Measurements from ENCODE around the gene ALX4.

ALX4 gene

DNA sequence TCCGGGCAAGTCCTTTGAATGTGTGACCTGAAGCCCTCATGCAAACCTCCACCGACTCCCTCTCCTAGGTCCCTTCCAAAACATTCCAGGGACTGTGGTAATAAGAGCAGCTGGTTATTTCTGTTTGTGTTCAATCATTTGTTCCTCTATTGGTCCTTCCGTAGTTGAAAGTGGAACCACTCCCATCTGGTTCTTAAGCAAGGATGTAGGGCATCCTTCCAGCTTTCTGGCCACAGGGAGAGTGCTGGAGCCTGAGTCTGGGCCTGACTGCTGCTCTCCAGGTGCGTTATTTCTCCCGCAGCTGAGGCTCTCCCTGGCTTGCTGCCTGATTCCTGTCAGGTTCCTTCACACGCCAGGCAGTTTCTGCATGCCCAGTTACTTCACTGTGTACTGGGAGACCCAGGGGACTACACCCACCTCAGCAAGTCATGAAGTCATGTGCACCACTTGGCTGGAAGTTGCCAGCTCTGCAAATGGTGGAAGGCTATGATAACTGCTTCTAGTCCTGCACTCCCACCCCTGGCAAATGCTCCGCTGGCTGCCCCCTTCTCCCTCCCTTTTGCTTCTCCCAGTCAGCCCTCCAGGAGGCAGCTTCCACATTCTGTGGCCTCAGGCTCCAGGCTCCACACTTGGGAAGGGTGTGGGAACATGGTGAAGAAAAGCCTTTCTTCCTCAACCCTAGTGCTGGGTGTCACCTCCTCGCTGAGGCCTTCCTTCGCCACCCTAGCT lies 4.0 kb upstream of the ALX4 start:
- no peak for DNase-seq

DNA sequence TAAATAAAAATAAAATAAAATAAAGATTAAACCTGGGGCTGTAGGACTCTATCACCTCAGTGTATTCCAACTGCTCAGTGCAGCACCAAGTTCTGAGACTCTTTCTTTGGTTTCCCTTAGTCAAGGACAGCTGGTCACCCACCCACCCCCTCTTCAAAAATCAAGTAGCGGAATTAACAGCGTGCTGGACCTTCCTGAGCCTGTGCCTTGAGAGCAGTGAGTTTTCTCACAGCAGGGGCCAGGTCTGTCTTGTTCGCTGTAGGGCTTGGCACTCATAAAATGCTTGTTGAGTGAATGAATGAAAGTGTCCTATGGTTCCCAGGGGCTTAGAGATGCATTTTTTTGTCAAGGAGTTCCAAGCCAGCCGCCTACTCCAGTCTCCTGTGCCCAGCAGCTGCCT lies 2.9 kb upstream of the ALX4 start:
- no peak for DNase-seq

DNA sequence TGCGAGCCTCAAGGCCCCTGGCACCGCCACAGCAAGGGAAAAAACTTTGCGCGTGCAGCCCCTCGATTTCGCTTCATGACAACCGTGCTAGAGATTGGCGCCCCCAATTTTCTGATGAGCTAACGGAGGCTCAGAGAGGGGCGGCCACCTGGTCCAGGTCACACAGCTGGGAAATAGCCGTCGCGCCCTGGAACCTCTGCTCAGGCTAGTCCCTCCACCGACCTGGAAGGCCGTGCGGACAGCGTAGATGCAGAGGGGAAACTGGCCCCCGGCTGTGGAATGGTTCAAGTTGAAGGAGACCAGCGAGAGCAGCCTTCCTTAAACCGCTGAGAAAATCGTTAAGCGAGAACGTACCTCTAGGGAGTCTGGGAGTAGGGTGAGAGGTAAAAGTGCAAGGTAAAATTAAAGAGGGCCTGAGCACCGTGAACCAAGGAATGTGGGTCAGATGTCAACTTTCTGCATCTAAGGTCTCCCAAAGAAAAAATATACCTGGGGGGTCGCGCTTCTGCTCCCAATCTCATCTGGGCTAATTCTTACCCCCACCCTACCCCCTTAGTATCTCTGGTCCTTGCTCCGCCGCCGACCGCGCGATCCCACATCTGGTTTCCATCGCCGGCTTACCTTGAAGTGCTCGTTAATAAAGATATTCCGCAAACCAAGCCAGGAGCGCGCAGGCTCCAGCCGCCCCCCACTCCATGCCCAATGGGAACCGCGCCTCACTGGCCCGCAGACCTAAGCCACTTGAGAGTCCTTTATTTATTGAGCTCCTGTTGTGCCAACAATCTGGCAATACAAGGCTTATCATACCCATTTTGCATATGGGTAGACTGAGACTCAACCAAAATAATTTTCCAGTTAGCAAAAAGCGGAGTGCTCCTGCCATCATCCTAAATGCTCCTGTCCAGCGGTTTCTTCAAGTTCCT lies 1.7 kb upstream of the ALX4 start:
- no peak for DNase-seq

DNA sequence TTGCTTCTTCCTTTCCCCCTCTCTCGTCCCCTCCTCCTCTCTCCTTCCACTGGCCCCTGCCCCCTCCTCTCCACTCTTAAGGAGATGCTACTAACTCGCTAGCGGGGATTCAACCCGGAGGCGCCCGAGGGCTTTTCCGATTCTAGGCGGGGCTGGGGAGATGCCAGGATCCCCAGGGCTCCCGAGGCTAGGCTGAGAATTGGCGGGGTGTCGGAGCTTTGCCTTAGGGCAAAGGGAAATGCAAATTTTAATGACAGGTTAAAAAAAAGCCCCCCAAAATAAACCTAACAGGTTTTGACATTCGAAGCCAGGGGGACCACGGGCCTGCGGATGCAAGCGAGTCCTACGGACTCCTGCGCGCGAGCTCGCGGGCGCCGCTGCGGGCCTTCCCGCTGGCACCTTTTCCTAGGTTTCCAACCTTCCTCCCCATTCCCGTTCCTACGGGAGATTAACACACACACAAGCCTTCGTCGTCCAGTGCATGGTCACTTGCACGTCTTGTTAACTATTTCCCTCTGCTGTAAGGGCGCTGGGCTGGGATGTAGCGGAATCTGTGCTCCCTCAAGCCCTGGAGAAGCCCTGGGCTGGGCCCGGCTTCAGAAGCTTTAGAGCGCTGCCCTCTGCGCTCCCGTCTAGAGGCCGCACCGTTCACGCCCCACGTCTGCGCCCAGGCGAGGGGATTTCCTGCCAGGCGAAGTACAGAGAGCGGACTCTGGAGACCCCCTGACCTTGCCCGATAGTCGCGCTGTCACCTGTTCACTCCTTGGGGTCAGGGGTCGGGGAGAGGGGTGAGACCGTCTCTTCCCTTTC lies 729 bp upstream of the ALX4 start:
- DNase-seq: no peak

DNA sequence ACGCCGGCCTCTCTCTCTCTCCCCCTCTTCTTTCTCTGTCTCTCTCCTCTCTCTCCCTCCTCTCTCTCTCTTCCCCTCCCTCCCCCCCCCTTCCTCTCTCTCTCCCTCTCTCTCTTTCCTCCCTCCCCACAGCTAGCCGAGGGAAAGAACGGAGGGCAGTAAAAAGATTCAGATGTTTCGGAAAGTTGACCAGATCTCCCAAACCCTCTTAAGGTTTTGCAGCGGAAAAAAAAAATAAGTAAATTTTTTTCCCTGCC lies 195 bp upstream of the ALX4 start:
- no peak for DNase-seq

DNA sequence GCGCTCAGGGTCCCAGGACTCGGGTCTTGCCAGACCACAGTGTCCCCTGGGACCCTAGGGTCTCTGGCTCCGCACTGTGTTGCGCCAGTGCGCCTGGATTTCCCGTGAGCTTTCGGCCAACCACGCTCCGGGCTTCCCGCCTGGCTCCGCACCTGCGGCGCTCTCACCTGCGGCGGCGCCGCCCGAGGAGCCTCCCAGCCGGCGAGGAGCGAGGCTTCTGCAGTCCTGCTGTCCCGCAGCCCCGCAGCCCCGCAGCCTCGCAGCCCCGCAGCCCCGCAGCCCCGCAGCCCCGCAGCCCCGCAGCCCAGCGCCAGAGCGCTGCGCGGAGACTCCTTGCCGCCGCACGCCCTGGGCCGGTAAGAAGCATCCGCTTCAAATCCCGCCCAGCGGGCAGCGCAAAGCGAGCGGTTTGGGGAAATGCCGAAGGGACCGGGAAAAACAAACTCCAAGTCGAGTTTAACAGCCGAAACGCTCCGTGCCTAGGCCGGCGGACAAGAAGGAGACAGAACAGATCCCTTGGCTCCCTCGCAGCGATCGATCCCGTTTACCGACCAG lies 939 bp downstream of the ALX4 start:
- no peak for DNase-seq

DNA sequence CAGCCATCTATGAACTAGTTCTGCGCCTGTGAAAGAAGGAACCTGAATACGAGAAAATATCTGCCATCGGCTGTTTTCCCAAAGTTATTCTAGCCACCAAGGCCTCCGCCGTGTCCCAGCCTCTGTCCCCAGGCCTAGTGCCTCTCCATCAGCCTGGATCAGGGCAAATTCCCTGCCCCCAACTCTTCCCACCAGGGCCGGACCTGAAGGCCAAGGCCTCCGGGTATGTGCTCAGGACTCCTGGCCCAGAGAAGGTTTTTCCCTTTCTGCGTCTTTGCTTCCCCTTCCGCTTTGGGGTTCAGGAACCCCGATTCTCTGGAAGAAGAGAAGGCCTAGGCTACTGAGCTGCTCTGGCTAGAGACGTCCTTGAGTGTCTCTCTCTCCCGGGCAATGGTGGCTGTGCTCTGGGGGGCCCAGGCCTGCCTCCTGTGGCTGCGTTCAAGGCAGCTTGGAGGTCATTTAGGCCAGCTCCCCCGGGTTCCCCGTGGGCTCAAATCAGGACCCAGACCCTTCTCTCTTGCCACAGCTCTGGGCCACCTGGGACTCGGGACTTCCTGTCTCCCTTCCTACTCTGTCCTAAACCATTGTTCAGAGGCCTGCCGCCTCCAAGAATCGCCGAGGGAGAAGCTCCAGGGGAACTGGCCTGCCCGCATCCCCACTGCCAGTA lies 1.6 kb downstream of the ALX4 start:
- no peak for DNase-seq

DNA sequence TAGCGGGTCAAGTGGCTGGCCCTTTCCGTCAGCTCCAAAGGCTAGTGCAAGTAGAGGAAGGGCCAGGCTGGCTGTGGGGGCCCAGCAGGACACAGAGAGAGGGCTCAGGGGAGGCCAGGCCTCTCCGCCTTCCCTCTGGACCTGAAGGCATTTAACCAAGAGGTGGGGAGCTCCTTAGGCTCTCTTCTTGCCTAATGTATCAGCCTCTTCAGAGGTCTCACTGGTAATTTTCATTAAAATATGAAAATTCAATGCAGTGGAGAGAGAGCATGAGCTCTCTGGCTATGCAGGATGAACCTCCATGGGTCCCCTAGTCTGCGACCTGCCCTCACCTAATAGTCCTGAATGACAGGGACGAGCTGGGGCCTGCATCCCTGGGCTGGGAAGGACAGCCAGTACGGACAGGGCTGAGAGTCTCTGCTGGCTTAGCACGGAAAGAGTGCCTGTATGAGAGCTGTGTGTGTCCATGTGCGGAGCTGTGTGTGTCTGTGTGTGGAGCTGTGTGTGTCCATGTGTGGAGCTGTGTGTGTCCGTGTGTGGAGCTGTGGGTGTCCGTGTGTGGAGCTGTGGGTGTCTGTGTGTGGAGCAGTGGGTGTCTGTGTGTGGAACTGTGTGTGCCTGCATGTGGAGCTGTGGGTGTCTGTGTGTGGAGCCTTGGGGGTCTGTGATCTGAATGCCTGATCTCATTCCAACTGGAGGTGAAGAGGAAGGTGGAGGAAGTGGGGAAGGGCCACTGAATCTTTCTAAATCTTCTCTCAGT lies 2.4 kb downstream of the ALX4 start:
- no peak for DNase-seq

DNA sequence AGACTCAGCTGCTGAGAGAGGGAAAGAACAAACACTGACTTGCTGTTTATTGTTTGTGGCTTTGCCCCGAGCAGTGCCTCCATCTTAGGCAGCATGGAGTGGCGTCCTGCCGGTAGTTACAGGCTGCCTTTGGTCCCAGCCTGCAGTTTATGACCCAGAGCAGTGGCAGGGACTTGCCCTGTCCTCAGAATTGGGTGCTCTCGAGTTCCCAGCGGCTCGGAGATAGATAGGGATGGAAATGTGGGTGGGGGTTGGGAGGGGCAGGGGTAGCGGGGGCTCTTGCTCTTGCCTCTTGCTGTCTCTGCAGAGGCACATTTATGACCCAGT lies 3.1 kb downstream of the ALX4 start:
- no peak for DNase-seq

DNA sequence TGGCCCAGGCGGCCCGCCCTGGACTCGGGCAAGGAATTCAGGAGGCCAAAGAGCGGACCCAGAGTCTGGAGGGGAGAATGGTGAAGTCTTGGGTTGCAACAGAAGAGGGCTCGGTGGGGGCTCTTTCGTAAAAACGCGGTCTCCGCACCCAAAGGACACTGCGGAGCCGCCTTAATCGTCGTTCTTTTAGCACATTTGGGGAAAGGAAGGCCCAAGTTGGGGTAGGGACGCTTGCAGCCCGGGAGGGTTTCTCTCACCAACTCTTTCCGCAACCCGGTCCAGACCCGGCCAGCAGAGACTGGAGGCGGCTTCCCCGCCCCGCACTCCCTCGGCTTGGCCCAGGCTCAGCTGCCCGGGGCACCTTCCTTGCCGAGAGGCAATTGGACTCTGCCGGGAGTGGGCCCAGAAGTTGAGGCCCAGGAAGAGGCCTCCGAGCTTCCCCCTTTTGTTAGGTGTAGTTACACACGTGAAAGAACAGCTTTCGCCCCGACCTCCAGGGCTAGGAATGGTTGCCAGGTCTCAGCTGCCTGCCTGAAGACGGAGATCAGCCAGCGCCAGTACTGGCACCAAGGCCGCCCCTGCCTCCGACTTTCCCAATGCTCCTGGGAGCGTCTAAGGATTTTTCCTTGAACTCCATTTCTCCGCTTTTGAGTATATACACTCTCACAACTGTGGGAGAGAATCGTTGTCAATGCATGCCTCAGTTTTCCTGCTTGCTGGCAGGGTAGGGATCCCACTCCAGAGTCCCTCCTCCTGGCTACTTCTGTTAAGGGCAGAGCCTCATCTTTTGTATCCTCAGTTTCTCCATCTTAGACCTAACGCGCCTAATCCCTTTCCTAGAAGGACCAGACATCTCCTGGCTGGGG lies 3.7 kb downstream of the ALX4 start:
- DNase-seq: no peak

DNA sequence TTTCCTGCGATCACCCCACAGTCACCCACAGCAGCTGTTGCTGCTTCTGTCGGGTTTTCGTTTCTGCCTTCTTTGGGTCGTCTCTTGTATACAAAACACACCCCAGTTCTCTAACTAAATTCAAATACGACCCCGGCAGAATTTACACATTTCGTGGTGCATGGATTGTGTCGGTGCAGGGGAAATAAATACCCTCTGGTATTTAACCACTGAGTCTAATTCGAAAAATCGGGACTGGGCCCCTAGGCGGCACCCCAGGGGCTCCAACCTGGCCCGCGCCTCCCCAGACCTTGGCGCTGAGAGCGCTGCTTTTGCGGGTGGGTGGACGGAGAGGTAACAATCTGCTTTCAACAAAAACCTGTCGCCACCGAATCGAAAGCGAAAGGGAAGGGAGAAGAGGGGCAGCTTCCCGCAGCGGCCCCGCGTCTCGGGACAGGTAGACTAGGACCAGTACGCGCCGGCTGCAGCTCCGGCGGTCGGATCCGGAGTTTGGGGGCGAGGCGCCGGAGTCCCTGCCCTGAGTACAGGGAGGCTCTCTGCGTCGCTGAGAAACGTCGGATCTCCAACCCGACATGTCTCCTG lies 4.4 kb downstream of the ALX4 start:
- DNase-seq: no peak

DNA sequence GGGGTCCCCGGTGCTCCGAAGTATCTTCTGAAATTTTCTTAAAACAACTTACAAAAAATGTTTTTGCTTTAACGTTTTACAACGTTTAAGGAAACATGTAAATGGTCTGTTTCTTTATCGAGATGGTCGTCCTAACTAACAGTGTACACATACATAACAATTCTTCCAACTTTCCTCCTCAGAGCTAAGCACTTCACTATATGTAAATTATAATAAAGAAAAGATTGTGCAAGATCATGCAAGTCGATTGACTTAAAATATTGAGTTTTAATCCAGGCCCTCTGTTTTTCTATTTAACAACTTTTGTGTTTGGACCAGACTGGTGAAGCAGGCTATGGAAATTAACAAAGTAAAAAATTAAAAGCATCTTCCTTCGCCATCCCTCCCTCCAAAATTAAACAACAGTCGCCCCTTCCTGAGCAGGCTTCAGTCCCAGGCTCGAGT lies 4.9 kb downstream of the ALX4 start:
- DNase-seq: no peak

DNA sequence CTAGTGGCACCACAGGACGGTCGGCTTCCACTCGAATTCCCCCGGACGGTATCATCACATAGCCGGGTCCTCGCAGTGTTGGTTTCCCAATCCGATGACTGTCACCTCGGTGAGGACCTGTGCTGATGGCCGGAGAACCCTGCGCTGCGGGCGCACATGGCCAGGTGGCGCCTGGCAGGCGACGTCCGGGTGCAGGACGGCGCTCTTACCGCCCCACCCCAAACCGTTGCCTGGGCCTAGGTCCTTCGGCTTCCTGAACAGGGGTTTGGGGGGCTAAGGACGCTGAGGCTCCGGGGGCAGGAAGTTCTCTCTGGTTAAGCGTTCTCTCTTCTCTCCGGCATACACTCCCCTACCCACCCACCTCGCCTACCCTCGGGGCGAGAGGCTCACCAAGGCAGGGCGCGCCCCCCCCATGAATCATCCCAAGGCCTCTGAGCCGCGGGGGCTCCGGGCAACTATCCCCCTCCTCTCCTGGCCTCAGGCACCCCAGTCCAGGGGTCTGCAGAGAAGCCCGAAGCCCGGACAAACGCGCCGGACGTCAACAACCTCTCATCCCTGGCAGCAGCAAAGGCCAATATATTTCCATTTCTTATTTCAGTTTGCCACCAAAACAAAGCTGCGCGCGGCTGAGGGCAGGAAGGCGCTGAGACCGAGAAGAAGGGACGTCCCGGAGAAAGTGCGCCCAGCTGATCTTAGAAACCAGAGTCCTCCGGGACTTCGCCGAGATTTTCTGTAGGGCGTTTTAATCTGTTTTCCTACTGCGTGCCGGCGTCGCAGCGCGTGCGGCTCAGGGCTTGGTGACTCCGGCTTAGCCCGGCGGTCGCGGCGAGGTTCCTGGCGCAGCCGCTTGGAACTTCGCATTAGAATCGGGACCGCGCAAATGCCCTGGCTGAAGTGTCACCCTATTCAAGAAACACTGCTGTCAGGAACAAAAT lies 5.6 kb downstream of the ALX4 start:
- DNase-seq: no peak

DNA sequence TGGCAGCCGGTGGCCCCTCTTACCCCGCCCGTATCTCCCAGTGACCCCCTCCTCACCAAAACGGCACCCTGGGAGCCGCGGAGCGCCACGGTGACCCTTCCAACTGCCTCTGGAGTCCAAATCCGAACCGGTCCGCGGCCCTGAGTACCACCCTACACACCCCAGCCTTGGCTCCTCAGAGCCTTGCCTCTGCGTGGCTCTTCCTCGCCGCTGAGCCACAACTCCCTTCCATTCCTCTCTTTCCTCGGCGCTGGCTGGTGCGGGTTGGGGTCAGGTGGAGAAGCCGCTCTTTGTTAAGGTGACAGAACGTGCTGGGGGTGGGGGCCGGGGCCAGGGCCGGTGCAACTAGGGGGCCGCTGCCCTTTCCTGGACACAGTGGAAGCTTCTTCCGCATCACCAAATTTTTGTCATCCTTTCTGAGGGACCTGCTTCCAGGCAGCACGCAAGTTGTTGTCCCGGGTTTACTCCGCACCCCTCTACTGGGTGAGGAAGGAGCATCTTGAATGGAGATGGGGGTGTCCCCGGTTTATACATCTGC lies 6.5 kb downstream of the ALX4 start:
- DNase-seq: no peak

DNA sequence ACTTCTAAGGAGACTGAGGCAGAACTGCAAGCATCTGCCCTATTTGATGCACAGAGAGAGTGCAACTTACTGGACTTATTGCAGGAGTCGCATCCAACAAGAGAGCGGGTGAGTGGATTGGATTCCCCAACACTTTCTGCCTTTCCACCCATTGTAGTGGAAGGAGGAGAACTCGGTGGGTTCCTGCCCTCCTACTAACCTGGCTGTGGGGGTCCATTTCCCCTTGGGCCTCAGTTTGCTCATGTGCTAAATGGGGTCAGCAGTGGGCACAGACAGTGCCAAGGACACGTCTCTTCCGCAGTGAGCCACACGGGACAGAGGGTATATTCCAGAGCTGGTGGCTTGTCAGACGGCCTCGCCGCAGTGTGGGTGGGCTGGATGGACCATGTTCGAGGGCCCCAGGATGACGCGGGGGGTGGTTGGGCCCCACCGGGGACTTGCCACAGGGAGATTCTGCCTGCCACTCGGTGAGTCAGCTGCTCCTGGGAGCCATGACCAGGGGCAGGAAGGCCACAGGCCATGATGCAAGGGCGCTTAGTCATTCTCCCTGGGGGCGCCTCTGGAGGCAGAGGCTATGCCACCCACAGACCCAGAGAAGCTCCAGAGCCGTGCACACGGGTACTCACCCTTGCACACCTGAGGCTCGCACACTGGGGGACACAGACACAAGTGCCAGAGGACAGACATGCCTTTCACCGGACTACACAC lies 8.2 kb downstream of the ALX4 start:
- no peak for DNase-seq

DNA sequence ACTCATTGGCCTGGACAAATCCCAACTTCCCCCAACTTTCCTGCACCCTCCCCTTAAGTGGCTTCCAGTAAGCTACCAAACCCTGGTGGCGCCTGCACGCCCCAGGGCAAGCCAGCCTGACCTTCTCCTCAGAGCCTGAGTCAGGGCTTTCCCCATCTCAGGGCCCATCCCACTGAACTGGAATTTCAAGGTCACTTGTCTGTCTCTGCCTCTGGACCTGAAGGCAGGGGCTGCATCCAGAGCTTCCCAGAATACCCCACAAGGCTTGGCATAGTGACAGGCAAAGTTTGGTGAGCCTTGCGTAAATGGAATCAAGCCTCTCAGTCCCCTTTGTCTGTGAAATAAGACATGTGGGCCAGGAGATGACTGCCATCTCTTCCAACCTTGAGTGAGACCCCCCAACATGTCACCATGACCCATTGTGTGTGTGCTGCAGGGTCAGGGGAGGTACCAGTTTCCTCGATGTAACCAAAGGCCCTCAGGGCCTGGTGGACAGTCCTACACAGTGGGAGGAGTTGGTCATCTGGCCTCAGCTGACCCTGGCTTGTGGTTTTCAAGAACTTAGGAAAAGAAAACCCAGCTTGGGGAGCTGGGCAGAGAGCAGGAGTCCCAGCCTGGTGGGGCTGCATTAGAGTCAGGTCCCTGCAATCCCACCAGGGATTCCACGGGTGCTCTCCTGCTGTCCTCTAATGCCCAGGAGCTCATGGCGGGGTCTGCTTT lies 8.9 kb downstream of the ALX4 start:
- no peak for DNase-seq

DNA sequence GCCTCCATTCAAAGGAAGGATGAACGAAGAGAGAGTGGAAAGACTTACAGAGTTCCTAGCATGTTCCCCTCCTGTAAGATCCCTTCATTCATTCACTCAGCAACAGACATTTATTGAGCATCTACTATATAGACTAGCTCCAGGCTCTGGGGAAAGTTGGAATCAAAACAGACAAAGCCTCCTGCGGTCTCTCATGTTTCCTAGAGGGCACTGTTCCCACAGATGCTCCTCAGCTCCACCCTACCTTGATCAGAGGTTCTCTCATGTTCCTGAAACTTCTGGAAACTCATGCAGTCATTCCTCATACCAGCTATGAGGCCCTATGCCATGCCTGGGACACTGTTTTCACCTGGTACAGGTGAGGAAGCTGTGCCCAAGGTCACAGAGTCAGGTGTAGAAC lies 11.1 kb downstream of the ALX4 start:
- DNase-seq: no peak

DNA sequence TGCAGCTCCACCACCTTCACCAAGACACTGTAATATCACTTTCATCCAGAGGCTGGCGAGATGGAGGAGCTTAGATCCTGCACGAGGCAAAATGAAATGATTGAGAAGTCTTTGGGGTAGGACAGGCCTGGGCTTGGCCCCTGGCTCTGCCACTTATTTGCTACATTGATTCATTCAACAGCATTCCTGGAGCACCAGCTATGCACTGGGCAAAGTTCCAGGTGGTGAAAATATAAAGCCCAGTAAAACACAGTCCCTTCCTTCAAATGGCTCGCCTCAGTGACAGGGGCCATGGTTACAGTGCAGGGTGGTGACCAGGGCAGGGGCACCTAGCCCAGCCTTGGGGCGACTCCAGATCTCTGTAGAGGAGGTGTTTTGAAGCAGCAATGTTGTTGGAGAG lies 19.7 kb downstream of the ALX4 start:
- DNase-seq: no peak

Data from NCI-H2081 (cell line).